Superior temporal gyrus (tissue), 1 donor: ENCODE measurements around the gene OR4D6.
"Not testable (repeated sequence)": the region's sequence is repeated elsewhere in the genome, so short reads cannot be mapped to it uniquely, and the experiment has no call there.

Experiments used
- DNase-seq: peaks from one replicate; pipeline ENCODE4 v3.0.0-alpha.2; 2016; ENCODE audit errors: extremely low spot score

OR4D6 gene

DNA sequence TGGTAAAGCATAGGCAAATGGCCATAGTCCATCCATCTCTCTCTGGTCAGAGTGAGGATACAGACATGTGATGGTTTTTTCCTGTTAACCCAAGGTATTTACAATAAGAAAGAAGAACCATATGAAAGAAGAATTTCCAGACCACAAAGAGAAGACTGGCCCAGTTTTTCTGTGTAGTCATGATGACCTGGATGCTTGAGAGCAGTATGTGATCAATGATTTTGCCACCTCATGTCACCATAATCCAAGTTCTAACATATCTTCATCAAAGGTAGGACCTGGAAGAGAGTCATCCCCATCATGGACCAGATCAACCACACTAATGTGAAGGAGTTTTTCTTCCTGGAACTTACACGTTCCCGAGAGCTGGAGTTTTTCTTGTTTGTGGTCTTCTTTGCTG is at the start of gene OR4D6:
Gene OR4D6, plus strand, starts transcription at position 301 of the 400 bp plus-strand sequence. Its CDS starts 0 bp downstream, at position 301.
- DNase-seq: no peak

DNA sequence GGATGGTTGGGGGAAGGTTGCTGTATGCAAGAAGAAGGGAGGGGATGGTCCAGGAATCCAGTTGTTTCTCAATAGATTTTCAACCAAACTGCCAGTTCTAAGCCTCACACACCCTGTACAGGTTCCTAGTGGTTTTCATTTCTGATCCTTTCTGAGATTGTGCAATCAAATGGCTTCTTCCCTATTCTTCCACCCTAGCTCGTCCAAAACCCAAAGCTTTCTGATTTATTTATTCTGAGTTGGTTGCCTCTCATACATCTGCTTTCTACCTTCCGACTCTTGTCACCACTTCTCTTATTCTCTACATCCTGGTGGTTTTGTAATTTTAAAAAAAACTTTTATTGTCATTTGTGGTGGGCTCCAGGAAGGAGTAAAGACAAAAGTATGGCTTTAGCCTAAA is 43.1 kb upstream of the OR4D6 start:
- no peak for DNase-seq

DNA sequence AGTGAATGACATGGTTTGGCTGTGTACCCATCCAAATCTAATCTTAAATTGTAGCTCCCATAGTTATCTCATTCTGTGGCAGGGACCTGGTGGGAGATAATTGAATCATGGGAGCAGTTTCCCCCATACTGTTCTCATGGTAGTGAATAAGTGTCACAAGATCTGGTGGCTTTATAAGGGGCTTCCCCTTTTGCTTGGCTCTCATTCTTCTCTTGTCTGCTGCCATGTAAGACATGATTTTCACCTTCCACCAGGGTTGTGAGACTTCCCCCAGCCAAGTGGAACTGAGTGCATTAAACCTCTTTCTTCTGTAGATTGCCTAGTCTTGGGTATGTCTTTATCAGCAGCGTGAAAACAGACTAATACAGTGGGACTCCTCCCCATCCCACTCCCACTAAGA is 41.6 kb upstream of the OR4D6 start:
- no peak for DNase-seq

DNA sequence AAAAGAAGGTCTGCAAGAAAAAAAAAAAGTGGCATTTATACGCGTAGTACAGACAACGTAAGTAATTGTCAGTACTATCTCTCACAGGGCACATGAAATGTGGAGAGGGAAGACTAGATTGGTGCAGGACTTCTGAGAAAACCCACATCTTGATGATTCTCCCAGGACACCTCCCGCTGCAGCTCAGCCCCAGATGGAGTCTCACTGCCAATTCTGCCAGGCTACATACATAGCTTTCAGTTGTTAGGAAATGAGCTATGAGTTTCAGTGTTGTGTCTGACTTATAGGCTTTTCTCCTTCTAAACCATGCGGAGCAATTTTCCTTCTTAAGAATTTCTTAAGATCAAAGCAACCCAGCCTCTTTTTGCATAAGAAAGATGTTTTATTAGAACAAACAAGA is 40.1 kb upstream of the OR4D6 start:
- DNase-seq: peak; percentile 43

DNA sequence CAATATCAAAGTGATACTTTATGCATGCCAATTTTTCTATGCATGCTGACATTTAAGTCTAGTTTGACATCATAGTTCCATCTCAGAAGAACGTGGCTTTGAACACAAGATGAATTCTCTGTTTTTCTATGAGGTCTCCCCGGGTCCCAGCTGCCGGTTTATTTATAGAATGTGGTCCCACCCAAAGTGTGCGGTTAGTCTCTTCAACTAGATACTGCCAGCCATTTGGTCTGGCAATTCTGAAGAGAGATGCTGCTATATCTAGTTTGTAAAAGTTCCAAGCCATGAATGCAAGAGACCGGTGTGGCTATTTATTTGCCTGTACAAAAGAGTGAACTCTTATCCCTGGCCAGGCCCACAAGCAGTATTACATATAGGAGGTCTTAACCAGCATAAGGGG is 39.7 kb upstream of the OR4D6 start:
- DNase-seq: peak; percentile 12

DNA sequence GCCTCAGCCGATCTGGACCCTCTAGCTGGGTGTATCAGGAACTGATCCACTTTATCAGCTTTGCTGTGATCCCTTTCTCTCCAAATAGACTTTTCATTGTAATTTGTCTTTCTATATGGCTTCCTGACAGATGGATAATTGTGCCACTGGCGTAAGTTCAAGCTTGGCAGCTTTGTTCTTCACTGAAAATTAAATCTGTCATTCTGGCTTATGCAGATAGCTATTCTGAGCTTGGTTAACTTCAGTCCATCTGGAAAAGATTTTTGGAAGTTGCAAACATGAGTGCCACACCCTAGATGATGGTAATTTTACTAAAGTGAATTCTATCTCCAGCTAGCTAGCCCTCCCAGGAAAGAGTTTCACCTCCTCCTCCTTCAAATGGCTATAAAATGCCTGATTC is 38.6 kb upstream of the OR4D6 start:
- DNase-seq: peak; percentile 55

DNA sequence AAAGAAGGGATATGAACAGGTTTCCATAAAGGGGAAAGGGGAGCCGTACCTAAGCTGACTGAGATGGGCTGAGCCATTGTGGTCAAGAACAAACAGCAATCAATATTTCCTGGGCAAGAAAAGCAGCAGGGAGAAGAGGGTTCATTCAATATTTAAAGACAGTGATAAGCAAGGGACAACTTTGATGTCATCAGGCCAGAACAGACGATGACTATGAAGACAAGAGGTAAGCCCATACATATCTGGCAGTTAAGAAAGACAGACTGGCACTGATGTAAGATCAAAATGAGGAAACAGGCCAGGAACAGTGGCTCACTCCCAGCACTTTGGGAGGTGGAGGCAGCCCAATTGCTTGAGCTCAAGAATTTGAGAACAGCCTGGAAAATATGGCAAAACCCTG is 32.9 kb upstream of the OR4D6 start:
- no peak for DNase-seq

DNA sequence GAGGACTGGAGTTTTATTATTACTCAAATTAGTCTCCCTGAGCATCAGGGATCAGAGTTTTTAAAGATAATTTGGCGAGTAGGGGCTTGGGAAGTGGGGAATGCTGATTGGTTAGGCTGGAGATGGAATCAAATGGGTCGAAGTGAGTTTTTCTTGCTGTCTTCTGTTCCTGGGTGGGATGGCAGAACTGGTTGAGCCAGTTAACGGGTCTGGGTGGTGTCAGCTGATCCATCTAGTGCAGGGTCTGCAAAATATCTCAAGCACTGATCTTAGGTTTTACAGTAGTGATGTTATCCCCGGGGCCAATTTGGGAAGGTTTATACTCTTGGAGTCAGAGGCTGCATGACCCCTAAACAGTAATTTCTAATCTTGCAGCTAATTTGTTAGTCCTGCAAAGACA is 31.6 kb upstream of the OR4D6 start:
- DNase-seq: no peak

DNA sequence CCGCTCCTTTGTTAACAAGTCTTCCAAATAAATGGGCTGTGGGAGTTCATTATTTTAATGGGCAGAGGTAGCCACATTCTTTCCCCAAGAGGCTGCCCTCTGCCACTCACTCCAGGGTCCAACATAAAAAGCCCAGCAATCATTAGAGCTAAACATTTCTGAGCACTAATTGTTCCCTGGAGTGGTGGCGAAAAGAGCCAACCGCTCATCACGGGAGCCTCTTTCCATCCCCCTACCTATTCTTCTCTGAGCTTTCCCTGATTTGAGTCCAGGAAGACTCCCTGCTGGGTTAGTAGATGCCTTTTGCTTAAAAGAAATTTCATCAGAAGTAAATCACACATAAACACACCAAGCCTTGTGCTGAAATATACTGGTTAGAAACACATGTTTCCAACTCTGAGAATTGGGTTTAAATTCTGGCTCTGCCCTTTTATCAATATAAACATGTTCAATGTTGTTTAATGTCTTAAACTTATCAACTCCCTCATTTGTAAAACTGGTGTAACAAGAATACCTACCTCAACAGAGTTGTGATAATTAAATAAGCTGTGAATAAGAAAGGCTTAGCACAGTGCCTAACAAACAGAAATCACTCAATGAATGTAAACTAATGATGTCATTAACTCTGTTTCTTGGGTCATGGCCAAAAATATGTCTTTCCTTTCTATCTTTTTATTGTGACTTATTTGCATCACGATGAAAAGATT is 30.2 kb upstream of the OR4D6 start, which contains the start of gene OR5A2:
Gene OR5A2, minus strand, starts transcription at position 53 of the 707 bp plus-strand sequence. CDS start 3,460 bp downstream, outside the sequence.
- DNase-seq: no peak

DNA sequence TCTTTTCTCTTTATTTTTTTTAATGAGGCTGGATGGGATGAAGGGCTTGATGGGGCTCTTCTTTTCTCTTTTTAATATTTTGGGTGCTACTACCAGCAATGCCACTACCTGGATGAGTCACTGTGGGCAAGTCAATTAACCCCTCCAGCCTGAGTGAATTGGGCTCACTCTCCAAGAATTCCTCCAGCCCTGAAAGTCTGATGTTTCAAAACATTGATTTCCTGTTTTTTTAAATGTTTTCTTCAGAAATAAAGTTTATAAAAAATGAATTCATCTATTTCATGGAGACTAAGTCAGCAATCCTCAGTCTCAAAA is 29.7 kb upstream of the OR4D6 start:
- DNase-seq: no peak

DNA sequence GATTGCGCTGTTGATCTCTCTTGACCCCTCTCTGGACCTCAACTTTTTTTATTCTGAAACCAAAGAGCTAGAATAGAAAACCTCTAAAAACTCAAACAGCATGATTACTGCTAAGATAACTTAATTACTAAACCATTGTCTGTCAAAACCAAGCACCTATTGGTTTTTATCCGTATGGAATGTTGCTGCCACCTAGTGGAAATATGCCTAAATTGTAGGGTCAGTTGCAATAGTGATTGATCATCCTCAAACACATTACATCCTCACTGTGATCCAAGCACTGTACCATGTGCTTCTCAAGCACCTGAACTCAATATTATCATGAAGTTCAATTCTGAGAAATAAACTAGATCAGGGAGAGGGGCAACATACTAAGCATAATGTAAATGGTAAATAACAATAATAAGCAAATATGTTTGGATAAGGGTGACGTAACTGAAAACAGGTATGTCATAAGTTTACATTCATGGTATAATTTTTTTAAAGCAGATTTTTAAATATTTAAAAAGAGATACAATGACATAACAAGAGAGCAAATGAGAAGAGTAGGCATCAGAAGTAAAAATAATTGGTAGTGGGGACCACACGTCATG is 26.7 kb upstream of the OR4D6 start:
- peak; percentile 77 for DNase-seq

DNA sequence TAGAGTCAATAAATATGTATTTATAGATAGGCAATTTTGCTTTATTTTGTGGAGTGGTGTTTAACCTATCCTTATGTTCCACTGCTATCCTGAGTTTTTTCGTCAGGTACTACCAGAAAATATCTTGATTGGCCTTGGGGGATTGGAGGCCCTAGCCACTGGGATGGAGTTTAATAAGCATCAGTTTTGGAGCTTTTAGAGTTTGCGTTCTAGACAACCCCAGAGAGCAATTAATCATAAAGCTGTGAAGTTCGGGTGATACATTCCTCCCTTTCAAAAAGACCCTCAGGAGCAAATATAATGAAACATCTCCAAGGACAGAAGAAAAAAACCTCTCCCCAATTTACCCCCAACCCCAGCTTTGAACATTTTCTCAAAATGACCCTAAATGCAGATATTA is 20.6 kb upstream of the OR4D6 start, which contains the start of gene OR5A1:
Gene OR5A1, plus strand, starts transcription at position 301 of the 400 bp plus-strand sequence. CDS start 6,700 bp downstream, outside the sequence.
- DNase-seq: no peak

DNA sequence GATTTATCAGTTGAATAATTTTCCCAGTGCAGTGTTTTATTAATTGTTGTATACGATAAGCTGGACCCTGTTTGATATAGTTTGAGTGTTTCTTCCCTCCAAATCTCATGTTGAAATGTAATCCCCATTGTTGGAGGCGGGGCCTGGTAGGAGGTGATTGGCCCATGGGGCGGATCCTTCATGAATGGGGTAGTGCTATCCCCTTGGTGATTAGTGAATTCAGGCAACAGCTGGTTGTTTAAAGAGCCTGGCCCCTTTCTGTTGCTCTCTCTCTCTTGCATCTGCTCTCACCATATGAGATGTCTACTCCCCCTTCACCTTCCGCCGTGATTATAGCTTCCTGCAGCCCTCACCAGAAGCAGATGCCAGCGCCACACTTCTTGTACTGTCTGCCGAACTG is 19.0 kb upstream of the OR4D6 start:
- no peak for DNase-seq

DNA sequence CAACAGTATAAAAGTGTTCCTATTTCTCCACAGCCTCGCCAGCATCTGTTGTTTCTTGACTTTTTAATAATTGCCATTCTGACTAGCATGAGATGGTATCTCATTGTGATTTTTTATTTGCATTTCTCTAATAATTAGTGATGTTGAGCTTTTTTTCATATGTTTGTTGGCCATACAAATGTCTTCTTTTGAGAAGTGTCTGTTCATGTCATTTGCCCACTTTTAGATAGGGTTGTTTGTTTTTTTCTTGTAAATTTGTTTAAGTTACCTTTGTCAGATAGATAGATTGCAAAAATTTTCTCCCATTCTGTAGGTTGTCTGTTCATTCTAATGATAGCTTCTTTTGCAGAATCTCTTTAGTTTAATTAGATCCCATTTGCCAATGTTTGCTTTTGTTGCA is 11.1 kb upstream of the OR4D6 start:
- DNase-seq: not testable (repeated sequence)

DNA sequence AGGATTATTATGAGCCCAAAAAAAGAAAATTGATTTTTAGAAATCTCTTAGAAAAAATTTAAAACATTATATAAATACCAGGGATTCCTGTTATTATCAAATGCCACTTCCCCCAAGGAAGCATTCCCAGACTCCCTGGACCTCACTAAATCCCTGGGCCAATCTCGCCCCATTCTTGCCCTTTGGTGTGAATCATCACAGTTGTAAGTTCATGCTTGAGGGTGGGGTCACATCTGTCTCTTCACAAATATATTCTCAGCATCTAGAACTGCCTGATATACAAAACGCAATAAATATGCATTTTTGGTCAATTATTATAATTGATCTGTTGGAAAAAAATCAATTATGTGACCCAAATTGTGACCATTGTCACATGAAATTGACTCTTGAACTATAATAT is 8.3 kb upstream of the OR4D6 start:
- DNase-seq: no peak

DNA sequence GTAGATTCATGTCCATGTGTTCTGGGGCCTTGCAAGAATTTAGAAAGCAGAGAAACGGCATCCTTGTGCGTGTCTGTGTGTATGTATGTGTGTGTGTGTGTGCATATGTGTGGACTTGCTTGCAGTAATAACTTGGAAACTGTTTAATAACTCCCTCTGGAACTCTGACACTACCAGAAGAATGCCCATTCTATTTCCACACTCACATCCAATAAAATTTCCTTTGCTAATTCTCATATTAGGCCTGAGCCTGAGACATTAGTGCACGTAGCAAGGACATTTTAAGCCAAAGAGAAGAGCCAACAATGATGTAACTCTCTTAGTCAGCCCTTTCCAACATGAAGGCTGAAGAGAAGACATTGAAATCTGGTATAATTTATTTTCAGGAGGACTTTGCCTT is 3.2 kb downstream of the OR4D6 start:
- DNase-seq: no peak

DNA sequence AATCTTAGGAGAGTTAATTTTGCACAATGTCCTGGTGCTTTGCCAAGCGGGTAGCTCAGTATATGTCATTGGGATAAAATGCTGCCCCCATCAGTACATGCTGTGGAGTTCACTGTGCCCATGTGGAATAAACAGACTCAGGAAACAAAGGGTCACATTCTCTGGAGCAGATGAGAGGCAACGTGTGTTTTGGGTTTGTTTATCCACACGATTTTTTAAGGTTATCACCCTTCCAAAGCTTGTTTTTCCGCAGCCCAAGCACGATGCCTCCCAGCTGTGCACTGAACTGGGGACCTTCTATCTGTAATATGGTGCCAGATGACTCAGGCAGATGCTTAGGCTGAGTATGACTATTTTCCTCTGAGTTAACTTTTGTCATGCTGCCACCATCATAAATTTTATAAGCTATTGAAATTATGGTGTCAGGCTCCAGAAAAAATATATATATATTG is 6.5 kb downstream of the OR4D6 start:
- DNase-seq: no peak

DNA sequence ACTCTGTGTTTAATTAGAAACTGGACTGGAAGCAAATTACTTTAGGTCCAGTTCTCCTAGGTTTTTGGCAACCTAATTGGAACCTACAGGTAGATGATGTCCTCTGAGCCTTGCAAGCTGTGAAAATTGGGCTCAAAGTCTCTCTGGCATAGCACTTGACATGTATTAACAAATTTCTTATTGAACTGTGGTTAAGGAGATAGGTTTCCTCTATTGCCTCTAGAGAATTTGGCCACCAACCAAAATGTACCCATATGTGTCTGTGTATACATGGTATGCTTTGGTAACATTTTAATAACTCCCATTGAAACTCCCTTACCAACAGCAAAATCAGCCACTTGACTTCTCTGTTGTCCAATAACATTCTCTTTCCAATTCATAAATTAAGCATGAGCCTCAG is 16.3 kb downstream of the OR4D6 start, which contains the start of gene OR4D10:
Gene OR4D10, plus strand, starts transcription at position 301 of the 400 bp plus-strand sequence. CDS start 4,115 bp downstream, outside the sequence.
- no peak for DNase-seq

DNA sequence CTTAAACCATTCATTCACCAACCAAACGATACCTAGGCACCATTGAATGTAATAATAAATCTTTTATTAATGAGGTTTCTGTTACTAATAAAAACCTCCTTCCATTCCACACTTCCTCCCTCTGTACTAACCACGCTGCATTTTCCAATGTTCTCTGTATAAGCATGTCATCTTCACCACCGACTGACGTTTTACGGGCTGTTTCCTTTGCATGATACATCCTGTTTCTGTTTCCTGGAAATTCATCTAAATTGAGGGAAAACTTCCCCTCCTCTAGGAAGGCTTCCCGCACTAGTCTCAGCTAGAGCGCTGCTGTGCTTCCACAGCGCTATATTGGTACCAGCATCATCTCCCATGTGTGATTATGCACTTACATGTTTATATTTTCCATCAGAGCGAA is 18.4 kb downstream of the OR4D6 start:
- DNase-seq: no peak

DNA sequence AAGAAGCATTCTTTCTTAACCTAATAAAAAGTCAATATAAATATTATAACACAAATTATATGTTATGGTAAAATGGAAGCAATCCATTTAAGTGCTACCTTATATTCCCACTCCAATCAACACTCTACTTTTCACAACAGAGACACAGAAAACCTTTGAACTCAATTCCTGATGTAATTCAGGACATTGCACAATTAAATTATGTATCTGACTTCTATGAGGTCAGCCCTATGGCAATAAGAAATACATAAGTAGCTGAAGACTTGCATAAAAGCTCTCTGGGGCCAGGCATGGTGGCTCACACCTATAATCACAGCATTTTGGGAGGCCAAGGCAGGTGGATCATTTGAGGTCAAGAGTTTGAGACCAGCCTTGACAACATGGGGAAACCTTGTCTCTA is 23.1 kb downstream of the OR4D6 start:
- DNase-seq: no peak

DNA sequence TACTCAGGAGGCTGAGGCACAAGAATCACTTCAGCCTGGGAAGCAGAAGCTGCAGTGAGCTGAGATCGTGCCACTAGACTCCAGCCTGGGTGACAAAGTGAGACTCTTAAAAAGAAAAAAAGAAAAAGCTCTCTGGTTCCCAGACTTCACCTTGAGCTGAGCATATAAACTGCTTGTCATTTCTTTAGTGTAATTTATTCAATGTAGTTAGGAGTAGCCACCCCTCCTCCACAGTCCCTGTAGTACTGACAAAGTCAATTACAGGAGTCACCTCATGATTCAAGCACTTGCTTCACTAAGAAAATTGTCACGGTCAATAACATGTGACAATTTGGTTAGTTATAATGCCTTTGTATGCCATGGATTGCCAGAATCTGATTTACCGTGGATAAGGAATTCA is 23.6 kb downstream of the OR4D6 start:
- DNase-seq: no peak

DNA sequence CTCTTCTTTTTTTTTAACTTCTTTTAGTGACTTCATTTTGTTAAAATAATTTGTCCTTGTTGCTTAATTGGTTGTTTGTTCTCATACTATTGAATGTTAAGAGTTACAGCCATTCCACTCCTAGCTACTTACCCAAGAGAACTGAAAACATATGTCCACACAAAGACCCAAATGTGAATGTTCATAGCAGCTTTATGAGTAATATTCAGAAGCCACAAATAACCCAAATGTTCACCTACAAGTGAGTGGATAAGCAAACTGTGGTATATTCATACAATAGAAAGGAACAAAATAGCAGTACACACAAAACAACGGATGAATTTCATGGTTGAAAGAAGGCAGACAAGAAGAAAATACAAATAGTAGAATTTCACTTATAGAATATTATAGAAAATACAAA is 45.2 kb downstream of the OR4D6 start:
- DNase-seq: no peak

DNA sequence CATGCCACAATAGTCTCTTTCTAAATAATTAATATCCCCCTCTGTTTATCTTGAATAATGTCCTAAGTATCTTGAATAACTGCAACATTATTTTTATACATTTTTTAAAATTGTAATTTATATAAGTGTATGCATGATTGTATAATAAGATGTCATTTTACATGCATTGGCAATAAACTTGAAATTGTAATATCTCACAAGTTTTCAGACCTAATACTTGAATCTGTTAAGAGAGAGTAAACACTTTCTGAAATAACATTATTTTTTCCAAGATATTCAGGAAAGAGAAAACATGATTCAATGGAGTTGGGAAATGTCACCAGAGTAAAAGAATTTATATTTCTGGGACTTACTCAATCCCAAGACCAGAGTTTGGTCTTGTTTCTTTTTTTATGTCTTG is 46.5 kb downstream of the OR4D6 start, which contains the start of gene OR4D11:
Gene OR4D11, plus strand, starts transcription at position 301 of the 400 bp plus-strand sequence. Its CDS starts 0 bp downstream, at position 301.
- no peak for DNase-seq
